Caco-2 (cell line): Measurements from ENCODE around the gene VSIR. TPM values are rescaled to one million over a fixed set of nuclear protein-coding genes. Genes with fewer than 3 reads are reported as not detected.
A peak's percentile ranks its signal among the peaks of the same experiment; 100 is the strongest.

Experiments used
- BruUV-seq: library from RNA; stranded (reverse); fragments of 400-500 nt; replicated peaks from 2 replicates; lab custom pipeline; 2021; lab: Mats Ljungman, UMichigan
- CTCF ChIA-PET: fragments of 300-600 bp; sonication (Branson Sonifier 250); formaldehyde crosslinking; loops from one replicate; lab custom pipeline; 2022; ENCODE audit warnings: antibody characterized with exemption; lab: Charles Lee
- POLR2A ChIA-PET: fragments of 300-600 bp; sonication (Branson Sonifier 250); formaldehyde crosslinking; loops from one replicate; lab custom pipeline; 2022; ENCODE audit warnings: antibody characterized with exemption; lab: Charles Lee
- DNase-seq, 2 experiments: peaks; one replicate each; pipeline versions ENCODE4 v3.0.0 to v3.0.0-alpha.2; 2020 to 2022
- H3K27me3 ChIP-seq: replicated peaks from 2 replicates; pipeline ENCODE4 v1.6.0; 2011; ENCODE audit warnings: low read length; ENCODE audit not compliant: control insufficient read depth, insufficient read depth
- H3K36me3 ChIP-seq: 2 replicates; pipeline ENCODE4 v1.5.1; 2011; ENCODE audit warnings: low read length; ENCODE audit not compliant: control insufficient read depth, insufficient read depth
- H3K4me1 ChIP-seq: fragments of 250-450 bp; sonication (Bioruptor Pico); 2 replicates; pipeline ENCODE4 v1.5.1; 2020; ENCODE audit warnings: mild to moderate bottlenecking
- H3K4me3 ChIP-seq: 2 replicates; pipeline ENCODE4 v1.5.1; 2011; ENCODE audit warnings: low read depth, mild to moderate bottlenecking, control low read depth, low read length
- H3K9me3 ChIP-seq: fragments of 250-450 bp; sonication (Bioruptor Pico); 2 replicates; pipeline ENCODE4 v1.5.1; 2020; ENCODE audit warnings: mild to moderate bottlenecking, moderate library complexity
- H3K27ac Mint-ChIP-seq: one replicate; pipeline ENCODE4 v1.8.0; 2022; ENCODE audit warnings: mixed read lengths; ENCODE audit not compliant: unreplicated experiment
- H3K27me3 Mint-ChIP-seq: one replicate; pipeline ENCODE4 v1.8.0; 2022; ENCODE audit warnings: mixed read lengths; ENCODE audit not compliant: insufficient read depth, unreplicated experiment
- H3K36me3 Mint-ChIP-seq: one replicate; pipeline ENCODE4 v1.8.0; 2022; ENCODE audit warnings: mild to moderate bottlenecking, mixed read lengths; ENCODE audit not compliant: insufficient read depth, unreplicated experiment
- H3K4me1 Mint-ChIP-seq: one replicate; pipeline ENCODE4 v1.8.0; 2022; ENCODE audit warnings: low read depth, mixed read lengths; ENCODE audit not compliant: unreplicated experiment
- H3K4me3 Mint-ChIP-seq: one replicate; pipeline ENCODE4 v1.8.0; 2022; ENCODE audit warnings: mild to moderate bottlenecking, moderate library complexity, mixed read lengths; ENCODE audit not compliant: unreplicated experiment
- H3K9me3 Mint-ChIP-seq: one replicate; pipeline ENCODE4 v1.8.0; 2022; ENCODE audit warnings: mixed read lengths; ENCODE audit not compliant: unreplicated experiment
- CTCF ChIP-seq, 2 experiments: fragments of 200-600 bp in 1 of 2; IDR thresholded peaks; 1 replicate in 1 of 2; 2 replicates in 1 of 2; pipeline versions ENCODE4 v1.5.1 to v1.8.0; 2011 to 2022; ENCODE audit warnings: antibody characterized with exemption in 1 of 2, control low read depth in 1 of 2, inconsistent platforms in 1 of 2, low read depth in 1 of 2, low read length in 1 of 2, mild to moderate bottlenecking in 1 of 2, moderate library complexity in 1 of 2; ENCODE audit not compliant: insufficient read depth in 1 of 2, severe bottlenecking in 1 of 2, unreplicated experiment in 1 of 2
- intact Hi-C: fragments of 100-400 bp; cut with micrococcal nuclease; formaldehyde crosslinking; loops from one replicate; pipeline ENCODE4 v1.10.0; 2022; ENCODE audit not compliant: unreplicated experiment
- total RNA-seq: library from RNA; stranded (reverse); gene quantifications from 2 replicates; pipeline ENCODE4 v1.2.3, GENCODE V29; 2022

The VSIR gene
- total RNA-seq, 1 experiment from 2014 or later = 44.0 TPM

- CTCF ChIA-PET = interaction anchor here (1.5 kb wide), 1 partner anchor 13 kb away, joined by 12 read pairs; no protein-coding TSS in a partner anchor
- BruUV-seq = no TSS peak
Measured at GRCh38 chr10:71753960-71754505, 19.3 kb downstream of the VSIR start.

GRCh38 chr10:71753091-71753959 is 20.0 kb downstream of the VSIR start:
- H3K36me3 ChIP-seq = peaks cover 1% of the 10 kb centered on the region; the same call in 1 of the 2 replicates
- Mint-ChIP-seq H3K36me3 (peaks cover 27% of the 10 kb centered on the region), H3K27me3 (no peaks in the 10 kb centered on the region), H3K4me1 (peaks cover 40% of the 10 kb centered on the region), H3K9me3 (no peaks in the 10 kb centered on the region), H3K27ac (peak overlapping the region; percentile 88), H3K4me3 (peak overlapping the region; percentile 46)
- no peaks in the 10 kb centered on the region for H3K27me3 ChIP-seq
- no peaks in the 10 kb centered on the region for H3K9me3 ChIP-seq
- intact Hi-C loops = loop anchor here (1.0 to 2.0 kb wide), 3 partner anchors 13 to 21 kb away; partner anchors contain the start of gene VSIR
- BruUV-seq = no TSS peak
- DNase-seq = peak; percentile 64 to 74
- POLR2A ChIA-PET = interaction anchor here (0.9 kb wide), 1 partner anchor 13 kb away, joined by 3 read pairs; no protein-coding TSS in a partner anchor
- H3K4me3 ChIP-seq = no peak overlapping the region
- CTCF ChIA-PET = interaction anchor here (1.2 to 1.5 kb wide), 4 partner anchors 13 to 59 kb away, joined by 4 to 9 read pairs (median 5); partner anchors contain the start of gene VSIR
- H3K4me1 ChIP-seq = peaks cover 36% of the 10 kb centered on the region
- TF ChIP-seq CTCF (IDR thresholded peaks at IDR 0.05; ENCODE audit: insufficient read depth in 1 of 2, low read depth in 1 of 2, low read length in 1 of 2, severe bottlenecking in 1 of 2, unreplicated experiment in 1 of 2) = peak in 1 of 2 experiments; percentile 21

More at GRCh38 chr10:71753960-71754505, 19.3 kb downstream of the VSIR start:
- TF ChIP-seq CTCF (IDR thresholded peaks at IDR 0.05; ENCODE audit: insufficient read depth in 1 of 2, low read depth in 1 of 2, low read length in 1 of 2, severe bottlenecking in 1 of 2, unreplicated experiment in 1 of 2) = no peak
- H3K36me3 ChIP-seq = peaks cover 1% of the 10 kb centered on the region; the same call in 1 of the 2 replicates
- H3K4me1 Mint-ChIP-seq = peaks cover 40% of the 10 kb centered on the region
- peaks cover 37% of the 10 kb centered on the region for H3K4me1 ChIP-seq
- no peak for DNase-seq
- POLR2A ChIA-PET = no interaction called here
- no peaks in the 10 kb centered on the region for H3K9me3 Mint-ChIP-seq
- H3K36me3 Mint-ChIP-seq = peaks cover 26% of the 10 kb centered on the region
- H3K4me3 Mint-ChIP-seq = peak overlapping the region; percentile 46
- intact Hi-C loops = loop anchor here (1.0 to 2.0 kb wide), 3 partner anchors 12 to 21 kb away; partner anchors contain the start of gene VSIR
- H3K9me3 ChIP-seq = no peaks in the 10 kb centered on the region
- H3K27ac Mint-ChIP-seq = peak overlapping the region; percentile 88
- H3K27me3 Mint-ChIP-seq = no peaks in the 10 kb centered on the region
- no peaks in the 10 kb centered on the region for H3K27me3 ChIP-seq
- H3K4me3 ChIP-seq = no peak overlapping the region
